SK-N-SH treated with all-trans-retinoic acid at 6 μM for 48 hours (cell line): Measurements from ENCODE around the gene NUP93.

Experiments
- ARNTL ChIP-seq: fragments of 450-650 bp; formaldehyde crosslinking; IDR thresholded peaks from 2 replicates; pipeline ENCODE4 v1.5.0; 2020; ENCODE audit warnings: low read depth, mild to moderate bottlenecking, moderate library complexity, borderline replicate concordance
- CREB5 ChIP-seq: fragments of 250-450 bp; sonication (Bioruptor Pico); IDR thresholded peaks from 2 replicates; pipeline ENCODE4 v1.5.1; 2020; ENCODE audit warnings: low read depth, mild to moderate bottlenecking, moderate library complexity
- GLIS3 ChIP-seq: fragments of 250-450 bp; sonication (Bioruptor Pico); IDR thresholded peaks from 2 replicates; pipeline ENCODE4 v1.5.0; 2020; ENCODE audit warnings: mild to moderate bottlenecking, moderate library complexity
- OSR1 ChIP-seq: fragments of 250-450 bp; sonication (Bioruptor Pico); IDR thresholded peaks from 2 replicates; pipeline ENCODE4 v1.8.0; 2022; ENCODE audit warnings: moderate library complexity, mild to moderate bottlenecking, inconsistent platforms
- PPARA ChIP-seq: fragments of 250-450 bp; sonication (Bioruptor Pico); IDR thresholded peaks from 2 replicates; pipeline ENCODE4 v1.5.0; 2020; ENCODE audit warnings: mild to moderate bottlenecking, borderline replicate concordance
- RARB ChIP-seq: fragments of 250-450 bp; sonication (Bioruptor Pico); IDR thresholded peaks from 2 replicates; pipeline ENCODE4 v1.8.0; 2021; ENCODE audit warnings: mild to moderate bottlenecking, moderate library complexity
- TSHZ2 ChIP-seq: fragments of 250-450 bp; sonication (Bioruptor Pico); IDR thresholded peaks from 2 replicates; pipeline ENCODE4 v1.5.0; 2020; ENCODE audit warnings: mild to moderate bottlenecking, moderate library complexity
- ZFP3 ChIP-seq: fragments of 250-450 bp; sonication (Bioruptor Pico); IDR thresholded peaks from 2 replicates; pipeline ENCODE4 v1.5.0; 2020; ENCODE audit warnings: mild to moderate bottlenecking, moderate library complexity
- ZFP30 ChIP-seq: fragments of 450-650 bp; formaldehyde crosslinking; IDR thresholded peaks from 2 replicates; pipeline ENCODE4 v1.5.0; 2022; ENCODE audit warnings: mild to moderate bottlenecking, moderate library complexity
- ZNF8 ChIP-seq: fragments of 450-650 bp; formaldehyde crosslinking; IDR thresholded peaks from 2 replicates; pipeline ENCODE4 v1.5.0; 2020; ENCODE audit warnings: mild to moderate bottlenecking, moderate library complexity
- TF ChIP-seq, protein P1 (sequence below): fragments of 250-450 bp; sonication (Bioruptor Pico); IDR thresholded peaks from 2 replicates; pipeline ENCODE4 v1.5.1; 2021; ENCODE audit warnings: mild to moderate bottlenecking, moderate library complexity

- TF ChIP-seq CREB5: no peak
- no peak for TF ChIP-seq RARB
- TF ChIP-seq OSR1: no peak
- no peak for TF ChIP-seq ZFP3
- no peak for TF ChIP-seq GLIS3 (CRISPR knock-in tag)
- TF ChIP-seq ARNTL (CRISPR knock-in tag): no peak
- no peak for TF ChIP-seq PPARA
- TF ChIP-seq TSHZ2 (CRISPR knock-in tag): no peak
- no peak for TF ChIP-seq ZFP30 (CRISPR knock-in tag)
- TF ChIP-seq, protein P1, sequence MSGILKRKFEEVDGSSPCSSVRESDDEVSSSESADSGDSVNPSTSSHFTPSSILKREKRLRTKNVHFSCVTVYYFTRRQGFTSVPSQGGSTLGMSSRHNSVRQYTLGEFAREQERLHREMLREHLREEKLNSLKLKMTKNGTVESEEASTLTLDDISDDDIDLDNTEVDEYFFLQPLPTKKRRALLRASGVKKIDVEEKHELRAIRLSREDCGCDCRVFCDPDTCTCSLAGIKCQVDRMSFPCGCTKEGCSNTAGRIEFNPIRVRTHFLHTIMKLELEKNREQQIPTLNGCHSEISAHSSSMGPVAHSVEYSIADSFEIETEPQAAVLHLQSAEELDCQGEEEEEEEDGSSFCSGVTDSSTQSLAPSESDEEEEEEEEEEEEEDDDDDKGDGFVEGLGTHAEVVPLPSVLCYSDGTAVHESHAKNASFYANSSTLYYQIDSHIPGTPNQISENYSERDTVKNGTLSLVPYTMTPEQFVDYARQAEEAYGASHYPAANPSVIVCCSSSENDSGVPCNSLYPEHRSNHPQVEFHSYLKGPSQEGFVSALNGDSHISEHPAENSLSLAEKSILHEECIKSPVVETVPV (CRISPR knock-in tag): no peak
- TF ChIP-seq ZNF8 (CRISPR knock-in tag): no peak
These were observed 102.8 kb downstream of the NUP93 start for GRCh38 chr16:56832768-56833167.
